NCI-H146 treated with DMSO at 0.1 percent for 48 hours (cell line): ENCODE results near the gene NEDD4L.

Experiments used
- DNase-seq: peaks from one replicate; lab custom pipeline; 2025; ENCODE audit not compliant: unreplicated experiment; lab: John Stamatoyannopoulos, UW

Gene NEDD4L

DNA sequence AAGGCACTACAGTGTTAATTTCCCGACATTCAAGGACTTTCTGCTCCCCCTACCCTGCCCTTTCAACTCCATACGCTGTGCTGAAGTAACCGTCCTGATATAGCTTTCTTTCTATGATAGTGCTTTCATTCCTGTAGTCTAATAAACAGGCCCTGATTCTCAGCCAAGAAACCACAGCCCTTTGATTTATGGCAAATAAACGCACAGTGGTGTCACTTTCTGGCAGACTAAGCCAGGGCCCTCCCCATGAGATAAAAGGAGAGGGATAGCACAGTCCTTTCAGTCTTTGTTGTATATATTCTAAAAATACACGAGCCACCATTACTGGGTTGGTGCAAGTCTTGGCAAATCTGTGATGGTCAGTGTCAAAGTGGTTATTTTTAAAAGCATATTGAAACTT is 293.7 kb downstream of the NEDD4L start:
- DNase-seq: no peak

DNA sequence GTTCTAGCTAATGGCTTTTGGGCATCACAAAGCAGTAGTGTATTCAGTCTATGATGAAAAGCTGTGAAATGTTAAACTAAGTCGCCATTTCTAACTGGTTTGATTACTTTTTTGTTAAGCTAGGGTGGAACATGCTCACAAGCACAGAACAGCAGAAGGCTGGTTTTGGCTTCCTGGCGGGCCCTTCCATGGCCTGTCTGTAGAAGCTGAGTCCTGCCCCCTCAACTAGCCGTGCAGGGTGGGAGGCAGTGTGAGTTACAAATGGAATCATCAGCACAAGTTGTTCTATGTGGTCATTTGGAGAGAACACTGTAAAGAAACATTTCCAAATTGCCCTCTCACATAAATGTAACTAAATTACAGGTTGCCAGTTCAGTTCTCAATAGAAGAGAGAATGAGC is 294.1 kb downstream of the NEDD4L start:
- DNase-seq: no peak

DNA sequence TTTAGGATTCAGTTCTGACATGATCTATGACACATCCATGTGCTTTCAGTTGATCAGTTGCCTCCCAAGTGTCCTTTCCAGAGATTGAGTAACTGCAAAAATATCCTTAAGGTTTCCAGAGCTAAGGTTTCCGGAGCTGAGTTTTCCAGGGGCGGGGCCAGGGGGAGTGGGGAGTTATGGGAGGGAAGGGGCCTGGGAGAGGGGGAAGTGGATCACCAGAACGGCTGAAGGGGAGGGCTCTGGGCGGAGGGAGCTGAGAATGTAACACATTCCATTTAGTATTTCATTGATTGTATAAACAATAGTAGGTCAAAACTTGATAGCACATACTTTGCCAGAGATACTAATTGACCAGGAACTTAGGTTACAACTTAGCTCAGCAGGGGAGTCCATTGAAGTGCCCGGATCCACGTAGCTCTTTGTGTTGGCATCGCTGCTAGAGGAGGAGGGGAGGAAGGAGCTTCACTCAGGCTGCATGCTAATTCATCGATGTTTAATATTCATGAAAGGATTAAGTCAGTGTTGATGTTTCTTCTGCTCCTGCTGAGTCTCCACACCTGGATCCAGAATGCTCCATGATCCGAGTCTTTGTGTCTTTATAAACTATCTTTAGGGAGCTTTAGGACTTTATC is 295.1 kb downstream of the NEDD4L start:
- peak; percentile 80 for DNase-seq

DNA sequence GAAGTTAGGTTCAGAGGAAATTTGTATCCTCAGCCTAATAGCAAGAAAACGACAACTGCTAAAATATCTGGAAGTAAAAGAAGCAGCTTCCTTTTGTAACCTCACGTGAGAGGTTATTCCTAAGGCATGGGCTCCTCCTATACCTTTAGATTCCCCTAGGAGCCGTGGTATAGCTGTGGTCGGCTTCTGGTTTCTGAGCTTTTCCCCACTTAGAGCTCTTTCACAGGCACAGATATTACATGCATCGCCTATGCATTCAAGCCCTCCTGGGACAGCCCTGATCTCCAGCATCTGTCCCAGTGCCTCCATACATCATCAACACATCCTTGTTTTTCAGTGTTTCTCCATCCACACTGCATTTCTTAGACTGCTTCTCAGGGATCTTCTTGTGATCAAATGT is 295.9 kb downstream of the NEDD4L start:
- no peak for DNase-seq

DNA sequence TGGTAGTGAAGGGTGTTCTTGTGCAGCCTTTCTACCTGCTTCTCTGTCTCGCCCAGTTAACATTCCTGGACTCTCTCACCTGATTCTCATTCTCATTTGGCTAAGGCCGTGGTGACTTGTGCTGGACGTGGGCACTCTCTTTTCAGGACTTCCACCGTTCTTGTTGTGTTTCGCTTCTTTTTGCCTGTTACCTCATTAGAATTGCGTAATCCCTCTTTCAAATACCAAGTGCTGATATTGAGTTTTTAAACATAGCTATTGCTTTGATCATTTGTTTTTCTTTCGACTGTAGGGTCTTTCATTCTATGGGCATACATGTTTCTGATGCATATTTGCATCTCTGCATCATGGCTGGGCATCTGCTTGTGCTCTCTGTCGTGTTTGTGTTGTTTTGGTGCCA is 297.9 kb downstream of the NEDD4L start:
- DNase-seq: no peak

DNA sequence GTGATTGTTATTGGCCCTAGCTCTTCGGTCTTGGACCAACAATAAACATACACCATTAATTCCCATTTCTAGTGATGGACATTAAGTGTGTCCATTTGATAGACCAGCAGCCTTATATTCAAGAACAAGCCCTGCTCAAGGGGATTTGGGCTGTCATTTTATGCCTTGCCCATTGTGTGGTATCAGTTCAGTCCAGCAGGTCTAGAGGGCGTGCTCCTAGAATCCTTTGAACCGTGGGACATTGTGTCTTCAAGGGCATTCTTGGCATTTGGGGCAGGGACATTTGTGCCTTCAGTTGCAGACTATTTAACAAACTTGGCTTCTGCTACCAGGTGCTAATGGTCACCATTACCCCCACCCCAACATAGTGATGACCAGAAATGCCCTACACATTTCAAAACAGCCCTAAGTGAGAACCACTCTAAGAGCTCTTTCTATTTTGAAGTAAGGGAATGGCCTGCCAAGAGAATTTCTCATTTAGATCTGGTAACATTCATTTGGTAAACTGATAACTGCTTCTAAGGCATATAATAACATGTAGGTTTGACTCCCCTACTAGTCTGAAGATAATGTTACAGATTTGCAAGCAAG is 300.1 kb downstream of the NEDD4L start:
- DNase-seq: no peak

DNA sequence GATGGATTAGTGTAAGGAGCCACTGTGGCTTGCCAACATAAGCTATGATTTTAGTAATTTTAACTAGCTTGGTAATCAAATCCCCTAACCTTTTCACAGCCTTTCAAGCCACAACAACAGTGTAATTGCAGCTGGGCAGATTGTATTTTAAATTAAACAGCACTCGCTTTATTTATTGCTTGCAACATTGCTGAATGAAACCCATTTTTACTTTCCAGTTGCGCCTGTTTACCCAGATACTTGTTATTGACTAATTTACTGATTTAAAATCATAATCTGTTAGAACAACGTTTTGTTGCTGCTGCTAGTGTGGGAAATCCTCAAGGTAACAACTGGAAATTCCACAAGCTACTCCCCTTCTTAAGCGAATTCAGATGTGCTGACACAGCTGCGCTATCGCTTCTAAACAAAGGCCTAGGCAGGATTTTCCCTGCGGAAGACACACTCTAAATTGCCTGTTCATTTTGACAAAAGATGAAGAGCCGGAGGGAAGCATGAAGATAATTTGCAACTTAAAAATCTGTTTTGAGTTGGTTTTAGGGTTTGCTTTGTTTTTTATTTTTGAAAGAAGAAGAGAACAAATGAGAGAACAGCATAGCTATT is 300.9 kb downstream of the NEDD4L start:
- peak; percentile 59 for DNase-seq

DNA sequence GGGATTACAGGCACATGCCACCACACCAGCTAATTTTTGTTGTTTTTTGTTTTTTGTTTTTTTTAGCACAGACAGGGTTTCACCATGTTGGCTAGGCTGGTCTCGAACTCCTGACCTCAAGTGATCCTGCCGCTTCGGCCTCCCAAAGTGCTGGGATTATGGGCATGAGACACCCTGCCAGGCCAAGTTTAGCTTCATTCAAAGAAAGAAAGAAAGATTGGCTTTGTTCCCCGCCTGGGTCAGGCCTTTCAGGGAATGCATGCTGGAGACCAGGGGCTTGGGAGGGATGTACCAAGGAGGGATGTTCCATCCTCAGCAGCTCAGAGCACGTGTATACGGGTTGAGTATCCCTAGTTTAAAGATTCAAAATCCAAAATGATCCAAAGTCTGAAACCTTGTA is 301.8 kb downstream of the NEDD4L start:
- DNase-seq: no peak

DNA sequence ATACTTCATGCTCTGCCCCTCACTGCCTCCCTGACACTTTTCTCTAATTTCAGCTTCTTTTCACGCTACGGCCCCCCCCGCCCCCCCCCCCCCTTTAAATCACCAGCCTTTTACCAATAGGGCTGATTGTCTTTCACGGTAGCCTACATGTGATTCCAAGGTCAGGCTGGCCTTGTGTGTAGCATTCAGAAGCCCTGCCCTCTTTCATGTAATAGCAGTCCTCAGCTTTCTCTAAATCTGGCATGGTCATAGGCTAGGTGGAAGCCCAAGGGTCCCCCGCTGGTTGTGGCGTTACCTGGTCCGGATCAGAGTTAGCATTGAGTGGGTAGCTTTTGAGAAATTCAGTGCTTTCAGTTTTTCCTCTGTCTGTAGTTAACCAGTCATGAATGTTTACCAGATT is 303.1 kb downstream of the NEDD4L start:
- no peak for DNase-seq

DNA sequence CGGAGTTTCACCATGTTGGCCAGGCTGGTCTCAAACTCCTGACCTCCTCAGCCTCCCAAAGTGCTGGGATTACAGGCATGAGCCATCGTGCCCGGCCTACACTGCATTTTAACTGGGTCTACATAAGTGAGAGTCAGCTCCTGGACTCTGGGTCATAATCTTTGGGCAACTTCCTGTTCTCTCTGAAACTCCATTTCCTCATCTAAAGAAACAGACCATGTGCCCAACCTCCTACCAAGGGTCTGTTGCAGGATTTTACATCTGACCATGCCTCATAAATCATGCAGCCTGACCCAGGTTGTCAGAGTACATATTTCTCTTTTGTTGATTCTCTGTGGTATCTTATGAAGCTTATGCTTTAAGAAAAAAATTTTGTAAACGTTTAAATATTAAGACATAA is 304.5 kb downstream of the NEDD4L start:
- DNase-seq: no peak

DNA sequence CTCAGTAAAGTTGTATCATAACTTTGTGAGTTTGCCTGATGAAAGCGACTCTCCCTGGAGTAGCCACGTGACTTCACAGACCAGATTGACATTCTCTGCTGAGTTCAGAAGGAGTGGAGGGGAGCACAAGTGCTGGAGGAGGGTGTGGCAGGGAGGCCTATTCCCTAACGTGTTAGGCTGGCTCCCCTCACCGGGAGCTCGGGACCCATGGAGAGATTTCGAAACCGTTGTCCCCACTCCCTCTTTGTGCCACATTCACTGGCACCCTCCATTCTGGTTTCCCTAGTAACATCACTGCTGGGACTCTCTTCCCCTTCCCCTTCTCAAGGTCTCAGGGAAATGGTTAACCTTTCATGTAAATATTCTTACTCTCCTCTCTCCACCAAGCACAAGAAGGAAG is 304.9 kb downstream of the NEDD4L start:
- DNase-seq: no peak

DNA sequence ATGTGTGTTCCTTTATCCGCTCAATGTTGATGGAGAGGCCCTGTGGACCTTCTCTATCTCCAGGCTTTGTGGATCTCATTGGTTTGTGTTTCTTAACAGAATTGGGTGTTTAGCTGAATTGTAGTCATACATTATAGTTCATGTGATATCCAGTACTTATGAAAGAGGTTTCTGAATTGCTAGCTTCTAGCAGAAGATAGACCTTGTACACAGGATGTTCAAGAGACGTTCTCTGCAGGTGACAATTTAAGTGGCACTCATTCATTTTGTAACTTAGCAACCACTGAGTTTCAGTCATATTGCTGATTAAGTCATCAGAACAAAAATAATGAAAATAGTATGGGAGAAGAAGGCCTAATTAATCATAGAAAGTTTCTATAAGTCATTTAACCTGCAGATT is 305.6 kb downstream of the NEDD4L start:
- DNase-seq: peak; percentile 80

DNA sequence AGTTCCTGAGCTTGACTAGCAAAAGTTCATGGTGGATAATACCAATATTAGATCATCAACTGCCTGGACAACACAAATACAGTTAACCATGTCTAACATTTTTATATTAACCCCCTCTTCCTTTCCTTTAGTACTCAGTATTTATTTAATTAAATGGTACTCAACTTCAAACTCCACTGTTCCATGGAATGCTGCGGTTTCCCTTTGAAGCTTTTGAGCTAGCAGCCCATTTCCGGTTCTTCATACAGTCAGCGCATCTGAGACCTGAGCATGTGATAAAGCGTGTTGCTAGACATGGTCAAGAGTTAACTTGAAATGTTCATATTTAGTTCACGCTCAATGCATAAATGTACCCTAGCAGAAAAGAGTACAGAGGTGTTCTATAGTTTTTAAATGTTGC is 306.5 kb downstream of the NEDD4L start:
- DNase-seq: no peak

DNA sequence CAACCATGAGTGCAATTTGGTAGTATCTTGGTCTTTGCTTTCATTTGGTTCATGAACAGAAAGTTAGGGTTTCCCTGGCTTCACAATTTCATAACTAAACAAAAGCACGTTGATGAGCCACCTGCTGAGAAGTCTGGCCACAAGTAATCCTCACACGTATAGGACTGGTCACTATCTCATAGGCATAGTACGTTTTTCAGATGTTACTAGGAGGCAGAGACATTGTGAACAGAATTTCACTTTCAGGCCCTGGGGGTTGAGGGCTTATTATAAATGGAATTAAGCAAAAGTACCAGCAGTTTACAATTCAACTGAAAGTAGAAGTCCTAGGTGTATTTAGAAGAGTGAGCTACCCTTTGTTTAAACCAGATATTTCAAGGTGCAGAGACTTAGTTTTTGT is 307.8 kb downstream of the NEDD4L start:
- no peak for DNase-seq

DNA sequence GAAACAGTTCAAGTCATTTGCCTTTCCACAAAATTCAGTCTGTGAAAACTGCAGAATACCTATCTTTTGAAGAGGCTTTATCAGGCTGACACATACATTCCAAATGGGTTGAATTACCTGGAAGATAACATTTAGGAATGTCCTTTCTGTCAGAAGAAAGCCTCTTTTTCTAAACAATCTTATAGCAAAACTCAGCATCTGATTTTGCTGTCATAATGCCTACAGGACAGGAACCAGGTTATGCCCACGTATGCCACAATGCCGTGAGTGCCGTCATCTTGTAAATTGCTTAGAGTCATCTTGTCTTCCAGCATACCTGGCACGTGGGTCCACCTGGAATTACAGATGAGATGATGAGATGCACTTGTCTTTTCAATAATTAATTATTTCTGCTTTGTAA is 309.6 kb downstream of the NEDD4L start:
- DNase-seq: no peak

DNA sequence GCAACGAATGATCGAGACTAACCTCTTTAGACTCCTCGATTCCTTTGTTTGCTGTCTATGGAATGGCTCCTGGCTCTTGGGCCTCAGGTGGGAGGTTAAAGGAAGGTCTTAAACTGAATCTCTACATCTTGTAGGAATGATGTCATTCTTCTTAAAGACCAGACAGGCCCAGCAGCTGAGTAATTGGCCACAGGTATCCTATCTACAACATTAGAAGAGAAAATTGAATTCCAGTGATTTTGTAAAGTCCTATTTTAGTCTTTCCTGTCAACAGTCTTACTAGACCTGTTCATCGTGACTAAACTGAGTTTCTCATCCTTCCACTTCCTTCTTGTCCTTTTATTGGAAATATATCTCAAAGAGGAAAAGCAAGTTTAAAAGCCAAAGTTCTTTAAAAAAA is 310.0 kb downstream of the NEDD4L start:
- DNase-seq: no peak

DNA sequence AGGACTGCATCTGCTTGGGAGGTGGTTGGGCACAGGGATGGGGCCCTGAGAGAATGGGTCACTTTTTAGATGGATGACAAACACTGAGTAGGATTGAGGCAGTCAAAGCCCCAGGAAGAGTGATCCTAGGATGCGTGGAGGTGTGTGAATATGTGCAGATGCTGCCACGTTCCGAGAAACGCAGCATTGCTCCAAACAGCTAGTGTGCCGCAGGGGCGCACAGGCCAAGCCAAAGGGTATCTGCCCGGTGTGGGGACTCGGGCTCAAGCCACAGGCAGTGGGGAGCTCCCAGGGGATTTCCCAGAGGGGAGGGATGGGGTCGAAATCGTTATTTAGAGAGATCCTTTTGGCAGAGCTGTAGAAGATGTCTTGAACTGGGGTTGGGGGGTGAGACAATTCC is 310.8 kb downstream of the NEDD4L start:
- no peak for DNase-seq

DNA sequence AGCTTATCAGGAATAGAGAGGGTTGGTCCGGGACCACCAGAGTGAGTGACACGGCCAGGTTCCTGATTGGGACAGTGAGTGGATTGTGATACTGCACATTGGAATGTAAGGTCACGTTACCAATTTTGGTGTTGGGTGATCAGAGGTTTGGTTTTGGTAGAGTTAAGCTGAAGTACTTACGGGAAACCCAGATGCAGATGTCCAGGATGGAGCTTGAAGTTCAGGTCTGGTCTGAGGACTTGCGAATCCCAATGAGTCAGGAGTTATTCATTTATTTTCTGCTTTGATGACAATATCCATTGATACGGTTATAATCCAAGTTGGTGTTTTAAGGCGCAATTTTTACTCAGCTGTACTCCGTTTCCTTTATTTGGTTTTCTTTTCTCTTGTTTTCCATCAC is 311.2 kb downstream of the NEDD4L start:
- DNase-seq: no peak

DNA sequence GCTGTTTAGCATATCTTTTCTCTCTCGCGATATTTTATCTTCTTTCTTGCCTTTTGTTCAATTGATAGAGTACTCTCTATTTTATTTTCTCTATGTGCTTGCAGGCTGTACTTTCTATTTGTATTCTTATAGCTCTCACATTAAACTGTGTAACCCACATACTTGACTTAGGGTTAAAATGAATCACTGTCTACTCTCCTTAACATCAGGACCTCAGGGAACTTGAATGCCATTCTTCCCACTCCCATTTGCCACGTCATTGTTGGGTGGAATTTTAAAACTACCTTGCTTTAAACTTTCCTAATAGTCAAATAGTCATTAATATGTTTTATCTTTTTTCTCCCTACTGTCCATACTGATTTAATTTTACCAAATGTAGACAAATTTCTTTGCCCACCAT is 315.2 kb downstream of the NEDD4L start:
- no peak for DNase-seq

DNA sequence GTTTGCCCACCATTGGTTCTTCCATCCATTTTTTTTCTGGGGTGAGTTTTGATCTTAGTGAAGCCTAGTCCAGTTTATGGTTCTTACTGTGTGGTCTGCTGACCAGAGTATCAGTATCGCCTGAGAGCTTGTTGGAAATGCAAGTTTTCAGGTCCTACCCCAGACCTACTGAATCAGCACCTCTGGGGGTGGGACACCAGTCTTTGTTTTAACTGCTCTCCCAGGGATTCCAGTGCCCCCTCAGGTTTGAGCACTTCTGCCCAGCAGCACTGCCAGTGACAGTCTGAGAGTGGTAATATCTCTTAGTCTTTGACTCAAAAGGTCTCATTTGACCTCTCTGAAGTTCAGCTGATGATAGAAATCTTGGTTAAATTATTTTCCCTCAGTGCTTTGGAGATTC is 315.6 kb downstream of the NEDD4L start:
- DNase-seq: no peak

DNA sequence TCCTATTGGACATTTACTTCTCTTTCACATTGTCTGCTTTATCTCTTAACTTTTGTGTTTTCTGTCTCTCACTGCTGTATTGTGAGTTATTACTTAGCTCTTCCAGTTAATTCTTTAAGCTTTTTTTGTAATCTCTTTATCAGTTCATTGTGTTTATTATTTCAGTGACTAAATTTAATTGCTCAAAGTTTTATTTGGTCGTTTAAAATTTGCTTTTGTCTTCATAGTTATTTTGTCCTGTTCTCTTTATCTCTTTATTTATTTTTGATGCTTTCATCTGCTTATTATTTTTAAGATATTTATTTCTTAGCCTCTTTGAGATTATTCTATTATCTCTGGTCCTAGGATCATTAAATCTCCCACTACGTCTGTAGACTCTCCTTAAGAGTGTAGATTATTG is 316.3 kb downstream of the NEDD4L start:
- DNase-seq: no peak

DNA sequence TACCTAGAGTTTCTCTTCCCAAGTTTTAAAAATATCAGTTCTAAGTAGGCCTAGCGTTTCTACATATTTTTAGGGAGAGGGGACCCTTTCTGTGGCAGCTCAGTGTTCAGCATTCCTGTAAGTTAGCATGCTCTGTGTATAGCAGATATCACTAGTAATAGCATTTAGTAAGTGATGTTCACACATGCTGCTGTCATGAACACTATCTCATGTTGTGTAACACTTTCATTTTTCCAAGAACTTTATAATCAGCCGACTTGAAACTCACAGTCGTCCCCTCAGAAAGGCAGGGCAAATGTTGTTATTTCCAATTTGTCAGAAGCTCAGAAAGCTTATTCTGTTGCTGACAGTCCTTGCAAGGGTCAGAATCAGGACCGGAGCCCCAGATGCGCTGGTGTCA is 317.2 kb downstream of the NEDD4L start:
- DNase-seq: no peak

DNA sequence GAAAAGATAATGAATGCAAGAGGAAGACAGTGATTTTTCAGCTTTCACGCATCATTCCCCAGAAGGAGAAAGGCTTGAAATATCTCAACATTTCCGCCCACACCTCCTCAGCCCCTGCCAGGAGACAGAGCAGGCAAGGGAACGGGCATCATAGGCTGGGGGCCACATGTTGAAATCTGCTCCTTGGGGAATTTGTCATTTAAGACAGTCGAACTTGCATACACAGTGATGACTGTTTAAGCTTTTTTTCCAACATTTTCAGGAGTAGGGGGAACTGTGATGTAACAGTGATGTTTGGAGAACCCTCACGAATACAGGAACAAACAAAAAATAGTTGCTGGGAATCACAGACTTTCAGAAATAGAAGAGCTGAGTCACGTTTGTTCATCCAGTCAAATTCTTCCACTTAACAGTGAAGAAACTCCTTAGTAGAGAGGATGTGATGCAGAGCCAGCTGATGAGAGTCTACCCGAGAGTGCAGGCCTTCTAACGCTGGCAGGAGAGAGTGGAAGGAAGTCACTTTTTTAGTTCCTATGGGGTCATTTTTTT is 318.1 kb downstream of the NEDD4L start:
- DNase-seq: no peak
